Bronchial epithelial cell (primary cell): ENCODE data around the gene ABHD17C. TPM values are rescaled to one million over a fixed set of nuclear protein-coding genes. Genes with fewer than 3 reads are reported as not detected.

Experiments used
- DNase-seq: peaks from one replicate; pipeline ENCODE4 v3.0.0-alpha.2; 2010; ENCODE audit warnings: low read depth
- FAIRE-seq: peaks from 2 replicates; lab custom pipeline; 2011; peaks lifted over from hg19 to GRCh38; lab: Jason Lieb, UNC
- H3K27me3 ChIP-seq: 2 replicates; pipeline ENCODE4 v1.5.1; 2011; ENCODE audit warnings: low read length; ENCODE audit not compliant: control insufficient read depth, insufficient read depth
- H3K36me3 ChIP-seq: 2 replicates; pipeline ENCODE4 v1.5.1; 2011; ENCODE audit warnings: low read length; ENCODE audit not compliant: control insufficient read depth, insufficient read depth
- H3K4me3 ChIP-seq: 2 replicates; pipeline ENCODE4 v1.5.1; 2011; ENCODE audit warnings: mild to moderate bottlenecking, low read depth, low read length, control low read depth
- total RNA-seq: library from RNA; depleted of rRNA; stranded (reverse); fragments of >200 nt; gene quantifications from 2 replicates; pipeline ENCODE4 v1.2.1, GENCODE V29; 2014
- TF ChIP-seq, protein P1 (sequence below): IDR thresholded peaks from 2 replicates; pipeline ENCODE4 v1.5.1; 2011; ENCODE audit warnings: mild to moderate bottlenecking, moderate library complexity, low read length, control low read depth, inconsistent platforms; ENCODE audit not compliant: insufficient read depth, severe bottlenecking

The ABHD17C gene
- total RNA-seq, 1 donor from 2014 or later, result 30.5 TPM

DNA sequence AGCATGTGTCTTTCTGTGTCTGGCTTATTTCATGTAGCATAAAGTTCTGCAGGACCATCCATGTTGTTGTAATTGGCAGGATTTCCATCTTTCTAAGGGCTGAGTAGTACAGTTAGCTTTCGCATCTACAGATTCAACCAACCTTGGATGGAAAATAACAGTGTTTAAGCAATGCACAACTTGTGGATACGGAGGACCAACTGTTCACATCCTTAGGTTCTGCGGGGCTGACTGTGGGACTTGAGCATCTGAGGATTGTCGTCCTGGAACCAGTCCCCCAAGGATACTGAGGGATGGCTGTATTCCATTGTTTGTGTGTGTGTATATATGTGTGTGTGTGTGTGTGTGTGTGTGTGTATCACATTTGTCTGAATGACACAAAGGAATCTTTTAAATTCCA is 27.7 kb downstream of the ABHD17C start:
- FAIRE-seq (peak; percentile 52), DNase-seq (no peak)
- TF ChIP-seq, protein P1, sequence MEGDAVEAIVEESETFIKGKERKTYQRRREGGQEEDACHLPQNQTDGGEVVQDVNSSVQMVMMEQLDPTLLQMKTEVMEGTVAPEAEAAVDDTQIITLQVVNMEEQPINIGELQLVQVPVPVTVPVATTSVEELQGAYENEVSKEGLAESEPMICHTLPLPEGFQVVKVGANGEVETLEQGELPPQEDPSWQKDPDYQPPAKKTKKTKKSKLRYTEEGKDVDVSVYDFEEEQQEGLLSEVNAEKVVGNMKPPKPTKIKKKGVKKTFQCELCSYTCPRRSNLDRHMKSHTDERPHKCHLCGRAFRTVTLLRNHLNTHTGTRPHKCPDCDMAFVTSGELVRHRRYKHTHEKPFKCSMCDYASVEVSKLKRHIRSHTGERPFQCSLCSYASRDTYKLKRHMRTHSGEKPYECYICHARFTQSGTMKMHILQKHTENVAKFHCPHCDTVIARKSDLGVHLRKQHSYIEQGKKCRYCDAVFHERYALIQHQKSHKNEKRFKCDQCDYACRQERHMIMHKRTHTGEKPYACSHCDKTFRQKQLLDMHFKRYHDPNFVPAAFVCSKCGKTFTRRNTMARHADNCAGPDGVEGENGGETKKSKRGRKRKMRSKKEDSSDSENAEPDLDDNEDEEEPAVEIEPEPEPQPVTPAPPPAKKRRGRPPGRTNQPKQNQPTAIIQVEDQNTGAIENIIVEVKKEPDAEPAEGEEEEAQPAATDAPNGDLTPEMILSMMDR, result no peak
- Histone ChIP-seq H3K4me3 (no peak overlapping the region), H3K27me3 (no peaks in the 10 kb centered on the region), H3K36me3 (peaks cover 3% of the 10 kb centered on the region)

DNA sequence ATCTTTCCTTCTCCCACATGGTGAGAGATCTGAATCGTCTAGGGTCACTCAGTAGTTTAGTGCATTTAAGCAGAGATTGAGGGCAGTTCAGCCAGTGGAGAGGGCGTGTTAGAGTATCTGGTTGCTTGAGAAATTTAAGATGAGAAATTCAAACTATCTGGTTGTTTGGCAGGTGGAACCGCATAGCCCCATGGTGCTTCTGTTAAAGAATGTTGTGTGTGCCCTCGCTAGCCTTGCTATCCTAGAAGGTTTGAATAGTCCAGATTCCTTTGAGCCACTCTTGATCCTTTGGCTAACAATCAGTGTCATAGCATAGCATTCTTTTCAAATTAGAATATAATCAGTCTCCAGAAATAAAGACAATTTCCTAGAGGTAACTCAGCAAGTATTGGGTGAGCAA is 32.1 kb downstream of the ABHD17C start:
- peaks cover 5% of the 10 kb centered on the region for H3K36me3 ChIP-seq
- no peaks in the 10 kb centered on the region for H3K27me3 ChIP-seq
- no peak for FAIRE-seq
- TF ChIP-seq, protein P1, result no peak
- H3K4me3 ChIP-seq, result no peak overlapping the region
- DNase-seq, result no peak

DNA sequence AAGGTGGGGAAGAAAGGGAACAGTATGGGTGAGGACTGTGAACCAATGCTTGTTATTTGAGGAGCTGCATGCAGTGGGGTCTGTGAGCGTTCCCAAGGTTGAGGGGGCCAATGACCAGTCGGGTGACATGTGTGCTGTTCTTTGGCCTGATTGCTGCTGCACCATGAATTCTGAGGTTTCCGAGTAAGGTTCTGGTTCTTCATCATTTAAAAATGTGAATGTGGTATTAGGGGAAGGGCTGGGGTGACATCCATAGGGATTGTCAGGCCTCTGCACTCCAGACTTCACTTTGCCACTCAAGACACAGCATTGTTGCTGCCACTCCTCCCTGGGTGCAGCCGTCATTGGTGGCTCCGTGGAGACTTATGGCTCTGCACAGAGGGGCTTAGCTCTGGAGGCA is 32.5 kb downstream of the ABHD17C start:
- no peak for FAIRE-seq
- TF ChIP-seq, protein P1, result no peak

DNA sequence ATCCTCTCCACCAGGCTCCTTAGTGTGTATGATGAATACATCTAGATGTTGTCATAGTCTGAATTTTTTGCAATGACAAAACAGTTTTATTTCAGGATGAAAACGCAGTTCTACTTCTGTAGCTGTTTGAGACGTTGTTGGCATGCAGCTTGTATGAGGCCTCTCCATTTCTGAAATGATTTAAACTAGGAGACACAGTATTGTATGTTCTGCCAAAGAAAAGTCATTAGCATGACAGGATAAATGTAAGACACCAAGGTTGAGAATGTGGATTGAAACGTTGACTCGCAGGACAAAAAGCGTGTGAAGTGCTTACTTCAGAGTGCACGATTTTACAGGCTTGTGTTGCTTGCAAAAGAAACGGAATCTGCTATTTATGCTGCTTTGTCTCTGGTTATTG is 35.3 kb downstream of the ABHD17C start:
- no peaks in the 10 kb centered on the region for H3K27me3 ChIP-seq
- DNase-seq (no peak), FAIRE-seq (no peak)
- no peak overlapping the region for H3K4me3 ChIP-seq
- TF ChIP-seq, protein P1, result no peak
- peaks cover 6% of the 10 kb centered on the region for H3K36me3 ChIP-seq

More for the DNA sequence above, 32.5 kb downstream of the ABHD17C start:
- no peak for DNase-seq
- Histone ChIP-seq H3K4me3 (no peak overlapping the region), H3K27me3 (no peaks in the 10 kb centered on the region), H3K36me3 (peaks cover 5% of the 10 kb centered on the region)

DNA sequence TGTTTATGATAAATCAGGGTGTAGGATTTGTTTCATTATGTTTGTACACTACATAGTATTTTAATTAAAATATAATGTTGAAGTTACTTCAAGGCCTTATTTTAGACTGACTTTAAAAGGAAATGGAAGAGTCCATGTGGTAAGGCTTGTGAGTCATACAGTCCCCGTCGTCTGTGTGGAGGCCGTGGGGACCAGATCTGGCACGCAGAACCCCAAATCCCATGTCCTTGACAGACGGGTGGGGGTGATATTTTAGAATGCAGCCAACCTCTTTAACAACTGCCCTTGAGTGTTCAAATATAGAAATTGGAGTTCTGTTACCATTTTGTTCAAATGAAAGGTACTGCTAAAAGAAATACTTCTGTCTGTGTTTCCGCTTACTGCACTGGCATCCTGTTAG is 35.8 kb downstream of the ABHD17C start:
- Histone ChIP-seq H3K36me3 (peaks cover 6% of the 10 kb centered on the region), H3K4me3 (no peak overlapping the region), H3K27me3 (no peaks in the 10 kb centered on the region)
- FAIRE-seq, result no peak
- TF ChIP-seq, protein P1, result no peak
- DNase-seq, result no peak

DNA sequence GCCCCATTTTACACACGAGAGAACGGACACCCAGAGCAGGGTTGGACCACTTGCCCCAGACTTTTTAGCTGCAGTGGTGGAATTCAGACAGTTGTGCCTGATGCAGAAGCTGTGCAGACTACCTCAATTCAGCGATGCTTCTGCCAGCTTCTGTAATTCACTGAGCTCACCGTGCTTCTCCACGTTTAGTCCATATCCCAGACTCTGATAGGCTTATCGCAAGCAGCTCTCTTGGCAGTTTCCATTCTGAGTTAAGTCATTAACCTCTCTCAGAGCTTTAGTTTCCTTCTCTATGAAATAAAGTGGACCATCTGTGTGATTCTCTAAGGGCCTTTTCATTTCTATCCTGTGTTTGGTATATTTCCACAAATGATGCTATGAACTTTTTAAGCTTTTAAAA is 37.1 kb downstream of the ABHD17C start:
- no peak overlapping the region for H3K4me3 ChIP-seq
- TF ChIP-seq, protein P1, result no peak
- DNase-seq (no peak), FAIRE-seq (no peak)
- peaks cover 6% of the 10 kb centered on the region for H3K36me3 ChIP-seq
- no peaks in the 10 kb centered on the region for H3K27me3 ChIP-seq
